NB4 (cell line): Measurements from ENCODE around the gene PHKB.

Experiments
- DNase-seq: peaks from one replicate; pipeline ENCODE4 v3.0.0; 2010; ENCODE audit warnings: low read depth
- H3K4me3 ChIP-seq: one replicate; pipeline ENCODE4 v1.5.1; 2011; ENCODE audit warnings: mild to moderate bottlenecking, low read depth, low read length, moderate library complexity
- MYC ChIP-seq: IDR thresholded peaks from 2 replicates; pipeline ENCODE4 v1.6.1; 2011; ENCODE audit warnings: low read depth, low read length
- POLR2A ChIP-seq: IDR thresholded peaks from 2 replicates; pipeline ENCODE4 v1.6.1; 2011; ENCODE audit warnings: mild to moderate bottlenecking; ENCODE audit not compliant: insufficient read length; ENCODE audit errors: extremely low read depth
- TF ChIP-seq, protein P1 (sequence below): IDR thresholded peaks from 2 replicates; pipeline ENCODE4 v1.6.1; 2011; ENCODE audit warnings: low read depth, low read length
- TF ChIP-seq, protein P2 (sequence below): IDR thresholded peaks from one replicate; pipeline ENCODE4 v1.5.1; 2012; ENCODE audit warnings: low read depth, low read length

Gene PHKB

DNA sequence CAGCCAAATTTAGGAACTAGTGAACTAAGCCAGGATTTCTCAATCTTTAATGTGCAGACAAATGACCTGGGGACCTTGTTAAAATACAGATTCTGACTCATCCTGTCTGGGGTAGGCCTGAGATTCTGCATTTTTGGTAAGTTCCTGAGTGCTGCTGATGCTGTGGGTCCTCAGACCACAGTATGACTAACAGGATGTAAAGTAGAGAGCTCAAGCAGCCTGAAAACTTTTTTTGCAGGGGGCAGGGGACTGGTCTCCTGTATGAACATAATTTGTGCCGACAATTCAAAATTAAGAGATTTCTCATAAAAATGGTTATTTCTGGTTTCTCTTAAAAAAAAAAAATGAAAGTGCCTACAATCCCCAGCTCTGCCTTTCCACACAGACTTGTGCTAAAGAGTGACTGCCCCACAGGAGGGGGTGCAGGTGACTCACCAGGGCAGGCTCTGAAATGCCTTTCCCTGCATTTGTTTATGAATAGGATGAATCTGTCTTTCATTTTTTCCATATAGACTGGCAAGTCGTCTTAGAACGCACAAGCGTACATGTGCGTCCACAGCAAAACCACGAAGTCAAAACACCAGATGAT, 271.5 kb downstream of the PHKB start:
- H3K4me3 ChIP-seq: peak overlapping the region; percentile 33
- peak; percentile 95 for DNase-seq
- TF ChIP-seq, protein P1, sequence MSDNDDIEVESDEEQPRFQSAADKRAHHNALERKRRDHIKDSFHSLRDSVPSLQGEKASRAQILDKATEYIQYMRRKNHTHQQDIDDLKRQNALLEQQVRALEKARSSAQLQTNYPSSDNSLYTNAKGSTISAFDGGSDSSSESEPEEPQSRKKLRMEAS: no peak
- no peak for TF ChIP-seq MYC
- TF ChIP-seq POLR2A: no peak
- TF ChIP-seq, protein P2, sequence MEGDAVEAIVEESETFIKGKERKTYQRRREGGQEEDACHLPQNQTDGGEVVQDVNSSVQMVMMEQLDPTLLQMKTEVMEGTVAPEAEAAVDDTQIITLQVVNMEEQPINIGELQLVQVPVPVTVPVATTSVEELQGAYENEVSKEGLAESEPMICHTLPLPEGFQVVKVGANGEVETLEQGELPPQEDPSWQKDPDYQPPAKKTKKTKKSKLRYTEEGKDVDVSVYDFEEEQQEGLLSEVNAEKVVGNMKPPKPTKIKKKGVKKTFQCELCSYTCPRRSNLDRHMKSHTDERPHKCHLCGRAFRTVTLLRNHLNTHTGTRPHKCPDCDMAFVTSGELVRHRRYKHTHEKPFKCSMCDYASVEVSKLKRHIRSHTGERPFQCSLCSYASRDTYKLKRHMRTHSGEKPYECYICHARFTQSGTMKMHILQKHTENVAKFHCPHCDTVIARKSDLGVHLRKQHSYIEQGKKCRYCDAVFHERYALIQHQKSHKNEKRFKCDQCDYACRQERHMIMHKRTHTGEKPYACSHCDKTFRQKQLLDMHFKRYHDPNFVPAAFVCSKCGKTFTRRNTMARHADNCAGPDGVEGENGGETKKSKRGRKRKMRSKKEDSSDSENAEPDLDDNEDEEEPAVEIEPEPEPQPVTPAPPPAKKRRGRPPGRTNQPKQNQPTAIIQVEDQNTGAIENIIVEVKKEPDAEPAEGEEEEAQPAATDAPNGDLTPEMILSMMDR: no peak

DNA sequence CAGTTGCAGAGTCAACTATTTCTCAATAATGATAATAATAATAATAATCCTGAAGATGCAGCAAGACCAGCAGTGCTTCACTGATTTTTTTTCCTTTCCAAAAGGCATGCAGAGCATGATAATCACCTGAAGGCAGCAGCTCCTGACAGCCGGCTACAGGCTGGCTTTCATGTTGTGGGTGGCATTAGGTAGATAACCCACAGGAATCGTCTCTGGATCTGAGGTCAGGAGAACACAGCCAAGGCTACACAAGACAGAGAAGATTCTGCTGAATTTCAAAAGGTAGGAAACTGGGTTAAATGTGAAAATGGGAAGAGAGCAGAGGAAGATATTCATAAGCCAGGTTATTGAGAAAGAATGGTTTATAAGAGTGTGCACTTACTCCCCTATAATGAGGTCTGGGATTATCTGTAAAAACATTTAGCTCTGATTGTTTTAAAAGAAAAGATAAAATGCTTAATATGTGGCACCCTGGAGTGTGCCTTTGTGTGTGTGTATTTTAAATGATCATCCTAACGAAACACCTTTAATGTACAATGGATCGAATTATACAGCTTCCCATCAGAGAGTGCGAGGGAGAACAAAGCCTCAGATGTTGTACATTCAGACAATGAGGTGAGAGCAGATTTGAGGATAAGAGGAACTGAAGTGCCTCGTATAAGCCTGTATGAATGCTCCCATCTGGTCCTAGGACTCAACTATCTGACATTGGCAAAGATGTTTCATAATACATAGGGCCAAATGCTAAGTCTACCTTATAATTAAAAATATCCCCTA, 273.1 kb downstream of the PHKB start:
- TF ChIP-seq, protein P1: no peak
- TF ChIP-seq POLR2A: no peak
- TF ChIP-seq MYC: no peak
- TF ChIP-seq, protein P2: no peak
- no peak overlapping the region for H3K4me3 ChIP-seq
- DNase-seq: peak; percentile 10

DNA sequence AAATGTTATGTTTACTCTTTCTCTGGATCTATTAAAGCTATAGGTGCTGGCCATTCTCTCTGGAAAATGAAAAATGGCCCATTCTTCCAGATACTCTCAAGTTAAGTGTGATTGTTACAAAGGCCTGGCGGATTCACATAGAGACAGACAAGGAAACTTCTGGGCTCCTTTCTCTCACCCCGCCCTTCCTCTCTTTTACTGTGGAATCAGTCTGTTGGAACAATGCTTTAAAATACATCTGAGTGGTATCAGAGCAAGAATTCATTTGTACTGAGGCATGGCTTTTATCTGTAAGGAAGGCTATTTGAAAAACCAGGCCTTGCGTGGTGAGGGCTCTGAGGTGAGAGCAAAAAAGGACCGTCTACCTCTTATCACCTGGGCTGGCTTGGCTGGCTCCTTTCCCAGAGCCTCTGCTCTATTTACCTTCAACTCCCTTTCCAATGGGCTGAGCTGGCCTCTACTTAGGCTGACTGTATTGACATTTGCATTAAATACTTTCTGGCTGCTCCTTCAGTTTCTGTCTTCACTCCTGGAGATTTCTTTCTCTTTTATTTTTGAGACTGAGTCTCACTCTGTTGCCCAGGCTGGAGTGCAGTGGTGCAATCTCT, 274.0 kb downstream of the PHKB start:
- no peak for DNase-seq

DNA sequence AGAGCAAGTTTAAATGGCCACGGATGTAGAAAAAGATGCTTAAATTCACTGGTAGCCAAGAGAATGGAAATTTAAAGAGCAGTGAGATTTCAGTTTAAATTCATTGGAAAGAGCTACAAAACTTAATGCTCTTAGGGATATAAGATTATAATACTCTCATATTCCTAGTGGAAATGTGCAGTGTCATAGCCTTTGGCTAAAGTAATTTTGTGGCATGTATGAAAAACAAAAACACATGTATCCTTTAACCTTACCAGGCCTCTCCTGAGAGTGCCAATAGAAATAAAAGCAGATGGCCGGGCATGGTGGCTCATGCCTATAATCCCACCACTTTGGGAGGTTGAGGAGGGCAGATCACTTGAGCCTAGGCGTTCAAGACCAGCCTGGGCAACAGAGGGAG, 289.2 kb downstream of the PHKB start:
- DNase-seq: no peak
- H3K4me3 ChIP-seq: no peak overlapping the region
- TF ChIP-seq, protein P2: no peak
- TF ChIP-seq, protein P1: no peak

More for the DNA sequence above, 274.0 kb downstream of the PHKB start:
- no peak for TF ChIP-seq MYC
- TF ChIP-seq, protein P2: no peak
- TF ChIP-seq, protein P1: no peak
- no peak for TF ChIP-seq POLR2A
- no peak overlapping the region for H3K4me3 ChIP-seq
